ENCODE results near the gene CCNT2.

The CCNT2 gene

GRCh38 chr2:134917888-134918525 is 615 bp upstream of the CCNT2 start:
- H3K27ac ChIP-seq (ENCODE audit: low read depth in 2 of 2, low read length in 2 of 2), result peak overlapping the region; percentile 99
- peak overlapping the region; percentile 78 to 87 for H3K9ac ChIP-seq (ENCODE audit: low read depth in 1 of 2, low read length in 2 of 2)
- peak overlapping the region; percentile 75 to 93 for H3K4me3 ChIP-seq (ENCODE audit: low read length in 2 of 2)
- no peaks in the 10 kb centered on the region for H3K27me3 ChIP-seq (ENCODE audit: control insufficient read depth in 2 of 2, insufficient read depth in 2 of 2, low read length in 2 of 2)
- H3K36me3 ChIP-seq (ENCODE audit: control insufficient read depth in 2 of 2, insufficient read depth in 2 of 2, low read length in 2 of 2), result no peaks in the 10 kb centered on the region
- H3K4me1 ChIP-seq (ENCODE audit: control insufficient read depth in 2 of 2, insufficient read depth in 2 of 2, low read length in 2 of 2), result peaks cover 16% of the 10 kb centered on the region in 2 donors
- no peaks in the 10 kb centered on the region for H3K9me3 ChIP-seq (ENCODE audit: control insufficient read depth in 2 of 2, low read length in 2 of 2)

- peak overlapping the region; percentile 99 for H3K27ac ChIP-seq (ENCODE audit: low read depth in 2 of 2, low read length in 2 of 2)
- H3K36me3 ChIP-seq (ENCODE audit: control insufficient read depth in 2 of 2, insufficient read depth in 2 of 2, low read length in 2 of 2), result peaks cover 0 to under 1% of the 10 kb centered on the region in 2 donors
- H3K27me3 ChIP-seq (ENCODE audit: control insufficient read depth in 2 of 2, insufficient read depth in 2 of 2, low read length in 2 of 2), result no peaks in the 10 kb centered on the region
- peaks cover 16 to 18% of the 10 kb centered on the region in 2 donors for H3K4me1 ChIP-seq (ENCODE audit: control insufficient read depth in 2 of 2, insufficient read depth in 2 of 2, low read length in 2 of 2)
- no peaks in the 10 kb centered on the region for H3K9me3 ChIP-seq (ENCODE audit: control insufficient read depth in 2 of 2, low read length in 2 of 2)
- peak overlapping the region; percentile 99 for H3K9ac ChIP-seq (ENCODE audit: low read depth in 1 of 2, low read length in 2 of 2)
- peak overlapping the region; percentile 95 to 97 for H3K4me3 ChIP-seq (ENCODE audit: low read length in 2 of 2)
These were observed 954 bp downstream of the CCNT2 start for GRCh38 chr2:134919341-134920210.

- peaks cover 6 to 10% of the 10 kb centered on the region in 2 donors for H3K4me1 ChIP-seq (ENCODE audit: control insufficient read depth in 2 of 2, insufficient read depth in 2 of 2, low read length in 2 of 2)
- H3K36me3 ChIP-seq (ENCODE audit: control insufficient read depth in 2 of 2, insufficient read depth in 2 of 2, low read length in 2 of 2), result peaks cover 0 to 3% of the 10 kb centered on the region in 2 donors
- H3K27me3 ChIP-seq (ENCODE audit: control insufficient read depth in 2 of 2, insufficient read depth in 2 of 2, low read length in 2 of 2), result no peaks in the 10 kb centered on the region
- no peak overlapping the region for H3K9ac ChIP-seq (ENCODE audit: low read depth in 1 of 2, low read length in 2 of 2)
- H3K27ac ChIP-seq (ENCODE audit: low read depth in 2 of 2, low read length in 2 of 2), result no peak overlapping the region
- no peaks in the 10 kb centered on the region for H3K9me3 ChIP-seq (ENCODE audit: control insufficient read depth in 2 of 2, low read length in 2 of 2)
- H3K4me3 ChIP-seq (ENCODE audit: low read length in 2 of 2), result no peak overlapping the region
These were observed 6.3 kb downstream of the CCNT2 start for GRCh38 chr2:134924912-134925311.

- Histone ChIP-seq H3K4me3 (ENCODE audit: low read length in 2 of 2) (no peak overlapping the region), H3K4me1 (ENCODE audit: control insufficient read depth in 2 of 2, insufficient read depth in 2 of 2, low read length in 2 of 2) (peaks cover 0 to 4% of the 10 kb centered on the region in 2 donors), H3K9me3 (ENCODE audit: control insufficient read depth in 2 of 2, low read length in 2 of 2) (no peaks in the 10 kb centered on the region), H3K27me3 (ENCODE audit: control insufficient read depth in 2 of 2, insufficient read depth in 2 of 2, low read length in 2 of 2) (no peaks in the 10 kb centered on the region), H3K27ac (ENCODE audit: low read depth in 2 of 2, low read length in 2 of 2) (no peak overlapping the region), H3K9ac (ENCODE audit: low read depth in 1 of 2, low read length in 2 of 2) (no peak overlapping the region), H3K36me3 (ENCODE audit: control insufficient read depth in 2 of 2, insufficient read depth in 2 of 2, low read length in 2 of 2) (peaks cover 0 to 3% of the 10 kb centered on the region in 2 donors)
These were observed 7.8 kb downstream of the CCNT2 start for GRCh38 chr2:134926231-134926931.

GRCh38 chr2:134927195-134927594 is 8.6 kb downstream of the CCNT2 start:
- peaks cover 0 to 2% of the 10 kb centered on the region in 2 donors for H3K4me1 ChIP-seq (ENCODE audit: control insufficient read depth in 2 of 2, insufficient read depth in 2 of 2, low read length in 2 of 2)
- H3K27me3 ChIP-seq (ENCODE audit: control insufficient read depth in 2 of 2, insufficient read depth in 2 of 2, low read length in 2 of 2), result no peaks in the 10 kb centered on the region
- peaks cover 0 to 3% of the 10 kb centered on the region in 2 donors for H3K36me3 ChIP-seq (ENCODE audit: control insufficient read depth in 2 of 2, insufficient read depth in 2 of 2, low read length in 2 of 2)
- no peaks in the 10 kb centered on the region for H3K9me3 ChIP-seq (ENCODE audit: control insufficient read depth in 2 of 2, low read length in 2 of 2)
- no peak overlapping the region for H3K27ac ChIP-seq (ENCODE audit: low read depth in 2 of 2, low read length in 2 of 2)
- H3K9ac ChIP-seq (ENCODE audit: low read depth in 1 of 2, low read length in 2 of 2), result no peak overlapping the region
- H3K4me3 ChIP-seq (ENCODE audit: low read length in 2 of 2), result no peak overlapping the region

- H3K4me3 ChIP-seq (ENCODE audit: low read length in 2 of 2), result no peak overlapping the region
- H3K27me3 ChIP-seq (ENCODE audit: control insufficient read depth in 2 of 2, insufficient read depth in 2 of 2, low read length in 2 of 2), result no peaks in the 10 kb centered on the region
- no peak overlapping the region for H3K9ac ChIP-seq (ENCODE audit: low read depth in 1 of 2, low read length in 2 of 2)
- H3K36me3 ChIP-seq (ENCODE audit: control insufficient read depth in 2 of 2, insufficient read depth in 2 of 2, low read length in 2 of 2), result peaks cover 3 to 15% of the 10 kb centered on the region in 2 donors
- peaks cover 2 to 9% of the 10 kb centered on the region in 2 donors for H3K4me1 ChIP-seq (ENCODE audit: control insufficient read depth in 2 of 2, insufficient read depth in 2 of 2, low read length in 2 of 2)
- no peak overlapping the region for H3K27ac ChIP-seq (ENCODE audit: low read depth in 2 of 2, low read length in 2 of 2)
- H3K9me3 ChIP-seq (ENCODE audit: control insufficient read depth in 2 of 2, low read length in 2 of 2), result no peaks in the 10 kb centered on the region
These were observed 14.4 kb downstream of the CCNT2 start for GRCh38 chr2:134932864-134933526.

- Histone ChIP-seq H3K4me3 (ENCODE audit: low read length in 2 of 2) (no peak overlapping the region), H3K9me3 (ENCODE audit: control insufficient read depth in 2 of 2, low read length in 2 of 2) (no peaks in the 10 kb centered on the region), H3K27me3 (ENCODE audit: control insufficient read depth in 2 of 2, insufficient read depth in 2 of 2, low read length in 2 of 2) (no peaks in the 10 kb centered on the region), H3K9ac (ENCODE audit: low read depth in 1 of 2, low read length in 2 of 2) (no peak overlapping the region), H3K36me3 (ENCODE audit: control insufficient read depth in 2 of 2, insufficient read depth in 2 of 2, low read length in 2 of 2) (peaks cover 8 to 19% of the 10 kb centered on the region in 2 donors), H3K27ac (ENCODE audit: low read depth in 2 of 2, low read length in 2 of 2) (no peak overlapping the region), H3K4me1 (ENCODE audit: control insufficient read depth in 2 of 2, insufficient read depth in 2 of 2, low read length in 2 of 2) (peaks cover 2 to 9% of the 10 kb centered on the region in 2 donors)
These were observed 15.1 kb downstream of the CCNT2 start for GRCh38 chr2:134933732-134934131.

GRCh38 chr2:134934150-134934549 is 15.5 kb downstream of the CCNT2 start:
- Histone ChIP-seq H3K27ac (ENCODE audit: low read depth in 2 of 2, low read length in 2 of 2) (no peak overlapping the region), H3K4me3 (ENCODE audit: low read length in 2 of 2) (no peak overlapping the region), H3K36me3 (ENCODE audit: control insufficient read depth in 2 of 2, insufficient read depth in 2 of 2, low read length in 2 of 2) (peaks cover 11 to 24% of the 10 kb centered on the region in 2 donors), H3K4me1 (ENCODE audit: control insufficient read depth in 2 of 2, insufficient read depth in 2 of 2, low read length in 2 of 2) (peaks cover 2 to 9% of the 10 kb centered on the region in 2 donors), H3K9me3 (ENCODE audit: control insufficient read depth in 2 of 2, low read length in 2 of 2) (no peaks in the 10 kb centered on the region), H3K27me3 (ENCODE audit: control insufficient read depth in 2 of 2, insufficient read depth in 2 of 2, low read length in 2 of 2) (no peaks in the 10 kb centered on the region), H3K9ac (ENCODE audit: low read depth in 1 of 2, low read length in 2 of 2) (no peak overlapping the region)

GRCh38 chr2:134934641-134935040 is 16.0 kb downstream of the CCNT2 start:
- Histone ChIP-seq H3K27ac (ENCODE audit: low read depth in 2 of 2, low read length in 2 of 2) (no peak overlapping the region), H3K4me1 (ENCODE audit: control insufficient read depth in 2 of 2, insufficient read depth in 2 of 2, low read length in 2 of 2) (peaks cover 2 to 9% of the 10 kb centered on the region in 2 donors), H3K36me3 (ENCODE audit: control insufficient read depth in 2 of 2, insufficient read depth in 2 of 2, low read length in 2 of 2) (peaks cover 13 to 26% of the 10 kb centered on the region in 2 donors), H3K9ac (ENCODE audit: low read depth in 1 of 2, low read length in 2 of 2) (no peak overlapping the region), H3K4me3 (ENCODE audit: low read length in 2 of 2) (no peak overlapping the region), H3K27me3 (ENCODE audit: control insufficient read depth in 2 of 2, insufficient read depth in 2 of 2, low read length in 2 of 2) (no peaks in the 10 kb centered on the region), H3K9me3 (ENCODE audit: control insufficient read depth in 2 of 2, low read length in 2 of 2) (no peaks in the 10 kb centered on the region)

Measured in mucosa of rectum (tissue), 2 donors.